GM21737 (cell line): ENCODE data around the gene PRSS22.

Experiments
- ATAC-seq: cut with Tn5 transposase; IDR thresholded peaks from one replicate; pipeline ENCODE4 v1.9.1; 2021; ENCODE audit warnings: mild to moderate bottlenecking, moderate library complexity; ENCODE audit not compliant: unreplicated experiment

PRSS22 gene

GRCh38 chr16:2829501-2830354, 28.2 kb downstream of the PRSS22 start, which contains the start of gene ZG16B:
Gene ZG16B, plus strand, starts transcription at chr16:2830303. Its CDS starts 139 bp downstream, at chr16:2830442.
- ATAC-seq: no peak

GRCh38 chr16:2828876-2829430, 29.0 kb downstream of the PRSS22 start:
- ATAC-seq: no peak

- ATAC-seq: no peak
These were observed 29.5 kb downstream of the PRSS22 start for GRCh38 chr16:2828521-2828840.

GRCh38 chr16:2827831-2828520, 30.0 kb downstream of the PRSS22 start:
- no peak for ATAC-seq

- no peak for ATAC-seq
These were observed 30.6 kb downstream of the PRSS22 start for GRCh38 chr16:2827374-2827791.

- no peak for ATAC-seq
These were observed 31.2 kb downstream of the PRSS22 start for GRCh38 chr16:2826591-2827373.

GRCh38 chr16:2825906-2826305, 32.1 kb downstream of the PRSS22 start:
- ATAC-seq: no peak

GRCh38 chr16:2825049-2825742, 32.8 kb downstream of the PRSS22 start:
- no peak for ATAC-seq

GRCh38 chr16:2824626-2825025, 33.3 kb downstream of the PRSS22 start:
- ATAC-seq: no peak

GRCh38 chr16:2822496-2822895, 35.5 kb downstream of the PRSS22 start:
- no peak for ATAC-seq

GRCh38 chr16:2822158-2822495, 35.8 kb downstream of the PRSS22 start:
- no peak for ATAC-seq

GRCh38 chr16:2821487-2822157, 36.3 kb downstream of the PRSS22 start:
- ATAC-seq: no peak

- ATAC-seq: no peak
These were observed 37.0 kb downstream of the PRSS22 start for GRCh38 chr16:2820836-2821486.

- ATAC-seq: no peak
These were observed 37.8 kb downstream of the PRSS22 start for GRCh38 chr16:2819939-2820835.

GRCh38 chr16:2819179-2819938, 38.6 kb downstream of the PRSS22 start:
- ATAC-seq: no peak

- no peak for ATAC-seq
These were observed 39.6 kb downstream of the PRSS22 start for GRCh38 chr16:2818272-2818876.
